GM18870 (cell line): Measurements from ENCODE around the gene GDF2.

ENCODE experiments used
- ATAC-seq: cut with Tn5 transposase; IDR thresholded peaks from one replicate; pipeline ENCODE4 v1.9.1; 2021; ENCODE audit warnings: moderate library complexity; ENCODE audit not compliant: unreplicated experiment

GDF2 gene

DNA sequence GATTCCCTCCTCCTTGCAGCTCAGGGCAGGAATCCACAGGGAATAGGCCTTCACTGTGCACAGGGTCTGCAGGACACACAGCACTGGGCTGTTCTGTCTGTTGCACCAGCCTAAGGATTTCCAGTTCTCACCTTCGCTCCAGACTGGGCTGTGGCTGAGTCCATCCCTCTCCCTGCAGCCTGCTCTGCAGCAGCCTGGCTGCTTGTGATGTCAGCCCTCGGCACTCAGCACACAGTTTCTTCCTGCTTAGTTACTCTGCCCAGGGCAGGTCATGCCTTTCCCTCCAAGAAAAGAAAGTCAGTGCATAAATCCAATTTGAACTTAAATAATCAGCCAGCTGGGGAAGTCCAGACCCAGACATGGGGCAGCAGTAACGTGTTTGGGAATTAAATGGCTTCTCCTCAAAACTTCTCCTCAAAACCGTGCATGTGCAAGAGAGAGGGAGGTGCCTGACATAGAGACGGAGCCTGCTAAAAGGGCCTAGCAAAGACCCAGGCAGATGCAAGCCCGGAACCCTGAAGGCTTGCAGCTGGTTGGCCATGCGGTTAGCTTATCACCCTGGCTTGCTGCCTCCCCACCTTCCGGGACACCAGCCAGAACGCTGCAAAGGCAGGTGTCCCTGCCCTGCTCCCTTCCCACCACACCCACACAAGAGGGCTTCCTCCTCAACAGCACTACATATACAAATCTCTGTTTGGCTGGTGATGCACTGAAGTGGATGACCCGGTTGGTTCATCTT is 10.9 kb upstream of the GDF2 start:
- ATAC-seq, result no peak

DNA sequence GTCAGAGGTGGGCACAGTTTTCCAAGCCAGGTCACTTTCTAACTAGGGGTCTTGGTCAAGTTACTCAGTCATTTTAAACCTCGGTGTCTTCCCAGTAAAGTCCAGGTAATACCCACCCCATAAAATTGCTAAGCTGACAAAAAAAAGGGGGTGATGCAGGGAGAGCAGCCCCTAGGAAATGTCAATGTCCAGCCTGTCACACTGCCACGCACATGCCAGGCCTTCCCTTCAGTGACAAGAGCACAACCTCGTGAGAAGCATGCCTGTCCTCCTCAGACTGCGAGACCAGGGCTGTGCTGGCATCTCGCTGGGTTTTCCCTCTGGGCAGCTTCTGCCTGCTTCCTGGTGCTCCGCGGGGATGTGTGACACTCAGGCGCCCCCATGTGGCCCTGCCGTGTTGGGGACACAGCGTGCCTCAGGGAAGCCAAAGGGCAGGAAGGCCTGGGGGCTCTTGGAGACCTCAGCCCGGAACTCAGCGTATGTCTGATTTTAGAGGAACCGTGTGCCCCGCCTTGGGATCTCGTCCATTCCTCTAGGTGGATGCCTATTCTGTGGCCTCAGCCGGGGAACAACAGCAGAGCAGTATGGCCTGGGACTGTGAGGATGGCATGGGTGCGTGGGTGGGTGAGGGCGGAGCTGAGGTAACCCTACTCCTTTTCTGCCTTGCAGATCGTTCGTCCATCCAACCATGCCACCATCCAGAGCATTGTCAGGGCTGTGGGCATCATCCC is 10.2 kb upstream of the GDF2 start:
- peak; percentile 63 for ATAC-seq

DNA sequence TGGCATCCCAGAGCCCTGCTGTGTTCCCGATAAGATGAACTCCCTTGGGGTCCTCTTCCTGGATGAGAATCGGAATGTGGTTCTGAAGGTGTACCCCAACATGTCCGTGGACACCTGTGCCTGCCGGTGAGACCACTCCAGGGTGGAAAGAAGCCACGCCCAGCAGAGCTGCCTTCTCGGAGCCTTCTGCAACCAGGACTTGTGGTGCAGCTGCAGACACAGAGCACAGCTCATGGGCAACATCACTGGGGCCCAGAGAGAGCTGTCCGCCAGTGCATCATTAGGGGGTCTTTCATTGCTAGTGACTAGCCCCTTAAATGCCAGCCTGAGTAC is 9.6 kb upstream of the GDF2 start:
- no peak for ATAC-seq

DNA sequence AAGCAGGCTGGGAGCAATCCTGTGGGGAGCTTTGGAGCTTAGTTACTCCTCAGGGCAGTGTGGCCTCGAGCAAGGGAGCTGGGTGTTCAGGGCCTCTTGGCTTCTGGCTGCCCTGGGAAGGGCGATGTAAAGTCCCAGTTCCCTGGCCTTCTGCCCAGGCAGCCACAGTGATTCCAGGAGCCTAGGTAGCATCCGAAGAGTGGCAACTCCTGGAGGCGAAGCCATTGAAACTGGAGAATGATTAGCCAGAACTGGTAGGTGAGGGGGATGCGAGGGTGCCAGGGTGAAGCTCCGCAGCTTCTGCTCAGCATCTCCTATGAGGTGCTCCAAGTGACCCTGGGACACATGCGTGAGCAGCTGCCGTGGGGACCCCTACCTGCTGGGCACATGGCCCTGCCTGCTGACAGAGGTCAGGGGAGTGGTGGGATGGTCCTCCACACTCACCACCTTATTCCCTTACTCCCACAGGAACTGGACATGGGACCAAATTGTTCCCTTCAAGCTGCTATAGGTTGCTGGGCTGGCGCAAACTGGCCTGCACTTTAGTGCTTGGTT is 7.8 kb upstream of the GDF2 start:
- ATAC-seq, result no peak

DNA sequence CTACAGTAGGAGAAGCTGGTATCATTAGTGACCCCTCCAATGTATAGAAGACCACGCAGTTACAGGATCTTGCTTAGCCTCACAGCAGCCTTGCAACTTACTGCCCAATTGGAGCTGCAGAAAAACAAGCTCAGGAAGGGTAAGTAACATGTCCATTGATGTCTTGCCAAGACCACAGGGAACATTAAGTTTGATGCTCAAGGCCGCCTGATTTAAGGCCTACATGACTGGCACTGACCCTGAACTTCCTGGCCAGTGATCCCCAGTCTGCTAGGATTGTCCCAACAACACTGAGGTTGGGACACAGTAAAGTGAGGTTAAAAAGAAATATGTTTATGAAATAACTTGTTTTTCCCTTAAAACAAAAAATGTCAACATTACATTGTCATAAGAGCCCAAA is 6.8 kb upstream of the GDF2 start:
- no peak for ATAC-seq

DNA sequence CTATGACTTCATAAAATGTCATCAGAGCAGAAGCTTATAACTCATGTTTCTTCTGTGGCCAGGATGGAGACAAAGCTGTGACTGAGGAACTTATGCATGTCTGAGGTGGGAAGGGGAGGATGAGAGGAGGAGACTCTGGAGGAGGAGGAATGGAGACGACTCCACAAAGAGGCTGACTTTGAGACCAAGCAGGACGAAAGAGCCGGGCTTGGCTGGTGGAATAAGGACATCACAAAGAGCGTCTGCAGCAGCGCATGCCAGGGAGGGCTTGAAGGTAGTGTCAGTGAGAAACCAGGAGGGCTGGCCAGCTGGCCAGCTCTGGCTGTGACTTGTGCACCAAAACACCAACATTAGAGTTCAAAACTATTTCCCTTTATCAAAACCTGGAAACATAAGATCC is 6.1 kb upstream of the GDF2 start:
- ATAC-seq, result no peak

DNA sequence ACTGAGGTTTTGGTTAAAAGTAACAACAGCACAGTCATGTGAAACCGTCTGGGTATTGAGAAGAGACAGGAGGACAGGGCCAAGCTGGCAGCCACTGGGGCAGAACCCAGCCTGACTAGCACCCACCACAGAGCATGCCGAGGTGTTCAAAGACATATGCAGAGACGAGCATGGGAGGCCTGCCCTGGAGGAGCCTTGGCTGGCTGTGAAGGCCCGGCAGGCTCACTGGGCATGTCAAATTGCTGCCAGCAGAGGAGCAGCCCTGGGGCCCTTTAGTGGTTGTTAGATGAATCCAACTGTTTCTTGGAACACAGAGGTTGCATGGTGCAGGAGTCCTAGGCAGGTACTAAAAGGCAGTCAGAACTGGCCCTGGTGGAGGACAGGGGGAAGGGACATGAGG is 5.0 kb upstream of the GDF2 start:
- ATAC-seq, result no peak

DNA sequence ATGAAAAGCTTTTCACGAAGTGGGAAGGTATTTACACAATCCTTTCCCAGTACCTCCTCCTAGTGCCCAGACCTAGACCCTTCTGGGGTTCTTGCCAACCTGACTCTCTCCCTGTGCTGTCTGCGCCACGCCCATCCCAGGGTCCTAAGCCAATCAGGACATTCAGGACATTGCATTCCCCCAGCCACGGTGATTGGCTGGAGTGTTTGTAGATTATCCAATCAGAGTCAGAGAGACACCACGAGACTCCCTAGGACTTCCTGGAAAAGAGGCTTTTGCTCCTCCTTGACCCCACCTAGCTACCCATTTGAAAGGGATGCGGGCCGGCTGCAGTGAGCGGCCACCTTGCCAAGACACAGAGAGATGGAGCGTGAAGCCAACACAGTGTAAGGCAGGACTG is 3.5 kb upstream of the GDF2 start:
- ATAC-seq, result no peak

DNA sequence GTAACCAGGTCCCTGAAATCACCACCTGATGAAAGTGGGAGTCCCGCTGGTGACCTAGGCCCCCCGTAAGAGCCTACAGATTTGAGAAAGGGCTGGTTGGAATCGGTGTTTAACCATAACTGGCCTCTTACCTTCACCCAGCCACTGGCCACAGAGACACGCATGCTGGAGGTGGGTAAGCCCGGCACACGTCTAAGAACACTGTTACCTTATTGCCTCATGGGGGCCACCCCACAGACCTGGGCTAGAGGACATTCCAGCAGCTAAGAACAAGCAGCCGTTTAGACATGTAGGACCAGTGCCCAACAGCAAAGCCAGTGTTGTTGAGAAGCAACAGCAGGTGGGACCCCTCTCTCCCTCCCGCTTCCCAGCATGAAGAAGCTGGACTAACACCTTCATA is 2.5 kb upstream of the GDF2 start:
- ATAC-seq, result no peak

DNA sequence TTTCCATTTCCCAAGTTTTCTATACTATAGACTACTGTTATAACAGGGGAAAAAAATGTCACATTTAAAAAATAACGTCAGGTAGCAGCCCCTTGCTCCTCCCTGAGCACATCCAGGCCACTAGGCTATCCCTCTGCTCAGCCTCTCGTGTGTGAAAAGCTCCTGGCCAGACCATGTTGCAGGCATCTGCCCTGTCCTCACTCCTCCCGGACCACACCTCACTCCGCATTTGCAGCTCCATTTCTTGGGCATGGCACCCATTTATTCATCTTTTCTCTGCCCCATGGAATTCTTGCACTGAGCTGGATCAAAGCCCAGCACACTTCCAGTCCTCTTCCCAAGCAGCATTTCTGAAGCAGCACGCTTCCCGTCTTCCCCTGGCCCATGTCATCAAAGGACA is 1.4 kb upstream of the GDF2 start:
- no peak for ATAC-seq

DNA sequence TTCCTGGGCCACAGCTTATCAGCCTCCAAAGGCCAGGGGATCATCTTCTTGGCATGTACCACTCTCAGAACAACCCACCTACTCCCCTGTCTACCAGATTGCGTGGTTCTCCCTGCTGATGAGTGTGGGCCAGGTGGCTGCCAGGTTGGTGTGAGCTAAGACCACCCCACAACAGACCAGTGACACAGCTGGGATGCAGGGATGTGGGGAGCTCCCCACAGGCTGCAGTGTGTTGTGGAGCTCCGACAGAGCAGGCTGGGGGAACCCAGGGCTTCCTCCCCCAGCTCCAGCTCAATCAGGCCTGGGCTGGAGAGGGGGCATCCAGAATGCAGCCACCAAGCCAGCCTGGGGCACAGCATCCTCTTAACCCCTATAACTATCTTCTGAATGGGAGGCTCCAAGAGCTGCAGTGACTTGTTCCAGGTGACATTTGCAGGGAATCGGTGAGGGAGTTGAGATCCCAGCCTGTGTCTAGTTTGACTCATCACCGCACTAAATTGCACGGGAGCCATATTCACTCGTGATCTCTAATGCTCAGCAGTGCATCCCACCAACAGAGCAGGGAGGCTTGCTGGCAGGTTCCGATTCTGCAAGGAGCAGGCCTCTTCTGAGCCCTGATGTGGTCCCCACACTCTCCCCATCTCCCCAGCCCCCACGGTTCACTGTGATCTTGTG is 596 bp upstream of the GDF2 start:
- ATAC-seq, result no peak

DNA sequence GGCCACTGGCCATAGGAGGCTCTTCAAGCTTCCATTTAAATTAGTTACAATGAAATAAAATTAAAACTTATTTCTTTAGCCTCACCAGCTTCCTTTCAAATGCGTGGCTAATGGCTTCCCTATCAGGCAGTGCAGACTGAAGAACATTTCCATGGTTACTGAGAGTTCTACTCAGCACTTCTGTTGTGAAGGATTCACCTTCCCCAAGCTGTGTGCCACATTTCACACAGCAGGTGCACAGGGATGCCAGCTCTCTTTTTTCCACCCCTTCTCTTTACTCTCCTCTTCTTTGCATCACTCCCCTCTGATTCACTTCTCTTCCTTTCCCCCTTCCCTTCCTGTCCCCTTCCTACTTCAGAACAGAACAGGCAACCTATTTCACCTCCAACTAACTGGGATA is 833 bp downstream of the GDF2 start:
- no peak for ATAC-seq

DNA sequence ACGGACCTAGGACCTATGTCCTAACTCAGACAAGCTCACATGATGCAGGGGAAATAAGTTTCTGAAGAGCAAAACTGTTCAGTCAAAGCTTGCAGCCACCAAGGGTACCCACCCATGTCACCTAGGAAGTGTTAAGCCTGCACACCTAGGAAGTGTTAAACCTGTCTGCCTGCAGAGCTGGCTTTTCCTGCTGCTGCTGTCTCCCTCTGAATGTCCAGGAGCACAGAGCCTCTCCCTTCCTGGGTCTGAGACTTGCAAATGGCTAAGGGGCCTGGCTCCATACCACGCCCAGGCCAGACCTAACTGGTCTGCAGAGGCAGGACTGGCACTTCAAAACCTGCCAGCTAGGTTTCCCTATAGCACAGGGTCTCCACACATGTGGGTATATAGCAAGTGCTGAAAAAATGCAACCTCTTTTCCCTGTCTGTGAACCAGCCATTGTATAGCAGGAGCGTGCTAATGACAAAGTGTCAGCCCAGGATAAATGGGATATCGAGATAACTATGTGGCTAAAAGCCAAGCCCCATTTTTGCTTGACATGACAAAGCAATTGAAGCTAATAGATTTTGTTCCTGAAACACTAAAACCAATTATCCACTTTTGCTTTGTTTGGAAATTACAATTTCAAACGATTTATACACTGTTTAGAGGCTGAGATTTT is 1.5 kb downstream of the GDF2 start:
- ATAC-seq, result no peak

DNA sequence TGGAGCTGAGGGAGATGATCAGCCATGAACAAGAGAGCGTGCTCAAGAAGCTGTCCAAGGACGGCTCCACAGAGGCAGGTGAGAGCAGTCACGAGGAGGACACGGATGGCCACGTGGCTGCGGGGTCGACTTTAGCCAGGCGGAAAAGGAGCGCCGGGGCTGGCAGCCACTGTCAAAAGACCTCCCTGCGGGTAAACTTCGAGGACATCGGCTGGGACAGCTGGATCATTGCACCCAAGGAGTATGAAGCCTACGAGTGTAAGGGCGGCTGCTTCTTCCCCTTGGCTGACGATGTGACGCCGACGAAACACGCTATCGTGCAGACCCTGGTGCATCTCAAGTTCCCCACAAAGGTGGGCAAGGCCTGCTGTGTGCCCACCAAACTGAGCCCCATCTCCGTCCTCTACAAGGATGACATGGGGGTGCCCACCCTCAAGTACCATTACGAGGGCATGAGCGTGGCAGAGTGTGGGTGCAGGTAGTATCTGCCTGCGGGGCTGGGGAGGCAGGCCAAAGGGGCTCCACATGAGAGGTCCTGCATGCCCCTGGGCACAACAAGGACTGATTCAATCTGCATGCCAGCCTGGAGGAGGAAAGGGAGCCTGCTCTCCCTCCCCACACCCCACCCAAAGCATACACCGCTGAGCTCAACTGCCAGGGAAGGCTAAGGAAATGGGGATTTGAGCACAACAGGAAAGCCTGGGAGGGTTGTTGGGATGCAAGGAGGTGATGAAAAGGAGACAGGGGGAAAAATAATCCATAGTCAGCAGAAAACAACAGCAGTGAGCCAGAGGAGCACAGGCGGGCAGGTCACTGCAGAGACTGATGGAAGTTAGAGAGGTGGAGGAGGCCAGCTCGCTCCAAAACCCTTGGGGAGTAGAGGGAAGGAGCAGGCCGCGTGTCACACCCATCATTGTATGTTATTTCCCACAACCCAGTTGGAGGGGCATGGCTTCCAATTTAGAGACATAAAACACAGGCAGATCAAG is 3.3 kb downstream of the GDF2 start:
- no peak for ATAC-seq

DNA sequence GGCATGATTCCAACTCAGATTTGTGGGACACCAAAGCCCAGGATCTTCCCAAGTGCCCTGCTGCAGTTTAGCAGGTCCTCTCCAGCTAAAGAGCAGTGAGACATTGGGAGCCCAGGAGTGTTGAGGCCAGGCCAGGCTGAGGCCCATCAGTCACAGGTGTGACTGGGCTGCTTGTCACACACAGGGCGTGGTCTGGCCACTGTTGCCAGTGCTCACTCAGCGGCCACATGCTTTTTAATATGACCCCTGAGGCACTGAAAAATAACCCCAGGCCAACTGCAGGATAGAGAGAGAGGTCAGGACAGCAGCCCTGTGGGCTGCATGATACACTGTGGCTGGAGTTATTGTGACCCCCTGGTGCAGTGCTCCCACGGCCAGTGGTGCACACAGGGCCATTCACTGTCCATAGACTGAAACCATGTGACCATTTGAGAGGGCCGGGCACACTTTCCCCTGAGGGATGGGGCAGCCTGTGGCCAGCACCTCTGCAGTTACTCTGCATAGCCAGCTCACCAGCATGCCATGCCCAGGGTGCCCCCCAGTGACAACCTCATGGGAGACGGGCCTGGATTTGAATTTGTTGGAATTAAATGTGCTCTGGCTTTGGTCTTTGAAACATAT is 4.2 kb downstream of the GDF2 start:
- no peak for ATAC-seq

DNA sequence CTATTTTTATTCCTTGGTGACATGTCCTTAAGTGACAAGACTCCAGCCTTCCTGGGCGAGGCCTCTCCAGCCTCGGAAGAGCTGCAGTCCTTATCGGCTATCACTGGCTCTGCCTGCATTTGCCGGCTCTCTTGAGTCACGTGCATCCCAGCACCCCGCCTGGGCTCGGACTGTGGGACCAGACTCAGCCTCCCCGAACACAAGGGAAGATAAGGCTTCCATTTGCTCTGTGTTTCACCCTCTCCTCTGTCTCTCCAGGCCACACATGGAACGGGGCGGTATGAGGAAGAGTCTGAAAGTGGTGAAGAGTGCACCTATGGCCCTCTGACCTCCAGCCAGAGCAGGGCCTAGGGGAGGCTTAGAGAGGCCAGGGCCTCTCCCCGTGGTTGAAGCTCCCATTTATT is 4.7 kb downstream of the GDF2 start:
- ATAC-seq, result no peak

DNA sequence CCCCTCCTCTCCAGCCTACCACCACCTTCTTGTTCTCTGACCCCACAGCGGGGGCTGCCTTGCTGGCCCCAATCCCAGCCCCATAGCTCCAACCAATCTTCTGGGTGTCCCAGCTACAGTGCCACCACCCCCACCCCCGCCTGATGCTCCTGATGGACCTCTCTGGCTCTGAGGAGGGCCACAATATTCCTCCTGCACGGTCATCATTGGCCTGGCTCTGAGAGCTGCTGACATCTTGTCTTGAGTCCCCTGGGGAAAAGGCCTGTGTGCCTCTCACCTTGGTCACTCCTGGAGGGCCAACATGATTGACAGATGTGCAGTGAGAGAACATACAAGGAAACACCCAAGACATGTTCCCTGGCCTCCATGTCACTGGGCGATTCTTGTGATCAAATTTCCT is 7.6 kb downstream of the GDF2 start:
- no peak for ATAC-seq

DNA sequence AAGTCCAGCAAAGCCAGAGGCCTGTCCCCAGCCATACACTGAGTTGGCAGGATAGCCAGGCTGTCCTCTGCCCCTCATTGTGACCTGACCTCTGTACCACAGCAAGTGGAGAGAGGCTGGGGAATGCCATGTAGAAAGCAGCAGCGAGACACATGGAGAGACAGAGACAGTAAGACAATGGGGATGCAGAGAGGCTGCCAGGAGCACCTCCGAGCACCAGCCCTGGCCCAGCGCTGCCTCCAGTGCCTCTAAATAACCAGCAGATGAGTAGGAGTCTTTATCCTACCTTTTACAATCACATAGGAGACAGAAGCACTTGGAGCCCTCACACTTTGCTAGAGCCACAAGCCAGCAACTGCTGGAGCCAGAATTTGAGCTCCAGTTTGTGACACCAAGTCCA is 8.1 kb downstream of the GDF2 start:
- ATAC-seq, result no peak

DNA sequence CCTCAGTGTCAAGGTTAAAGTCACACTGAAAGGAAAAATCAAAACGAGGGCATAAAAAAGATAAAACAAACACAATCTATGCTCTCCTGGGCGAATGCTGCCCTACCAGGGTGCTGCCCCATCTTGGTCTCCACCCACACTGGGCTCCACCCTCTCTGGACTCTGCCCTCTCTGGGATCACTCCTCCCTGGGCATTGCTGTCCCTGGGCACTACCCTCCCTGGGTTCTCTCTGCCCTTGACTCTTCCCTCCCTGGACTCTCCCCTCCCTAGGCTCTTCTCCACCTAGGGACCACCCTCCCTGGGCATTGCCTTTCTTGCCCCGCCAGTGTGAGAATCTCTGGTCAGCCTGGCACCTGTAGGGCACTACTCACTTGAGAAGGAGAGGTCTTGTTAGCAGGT is 8.6 kb downstream of the GDF2 start:
- ATAC-seq, result no peak

DNA sequence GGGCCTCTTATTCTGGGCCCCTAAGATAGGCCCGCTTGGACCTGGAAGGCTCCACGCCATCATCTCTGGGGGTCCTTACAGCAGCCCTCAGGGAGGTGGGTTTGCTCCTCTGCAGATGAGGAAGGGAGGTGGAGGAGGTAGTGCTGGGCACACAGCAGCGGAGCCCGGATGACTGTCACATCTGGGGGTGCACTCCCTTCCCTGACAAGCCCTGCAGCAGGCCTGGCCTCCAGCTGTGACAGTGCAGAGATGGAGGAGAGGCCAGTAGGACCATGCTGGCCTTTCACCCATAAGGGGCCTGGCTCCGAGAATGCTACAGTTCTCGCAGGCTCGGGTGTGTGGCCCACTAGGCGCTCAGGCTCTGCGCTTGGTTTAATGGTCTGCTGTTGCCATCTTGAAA is 9.2 kb downstream of the GDF2 start:
- no peak for ATAC-seq
